NCI-H345 (cell line): Measurements from ENCODE around the gene GLIS2.
"Not testable (repeated sequence)": the region's sequence is repeated elsewhere in the genome, so short reads cannot be mapped to it uniquely, and the experiment has no call there.

Source experiments
- DNase-seq: peaks from one replicate; lab custom pipeline; 2025; lab: John Stamatoyannopoulos, UW

GLIS2 gene

DNA sequence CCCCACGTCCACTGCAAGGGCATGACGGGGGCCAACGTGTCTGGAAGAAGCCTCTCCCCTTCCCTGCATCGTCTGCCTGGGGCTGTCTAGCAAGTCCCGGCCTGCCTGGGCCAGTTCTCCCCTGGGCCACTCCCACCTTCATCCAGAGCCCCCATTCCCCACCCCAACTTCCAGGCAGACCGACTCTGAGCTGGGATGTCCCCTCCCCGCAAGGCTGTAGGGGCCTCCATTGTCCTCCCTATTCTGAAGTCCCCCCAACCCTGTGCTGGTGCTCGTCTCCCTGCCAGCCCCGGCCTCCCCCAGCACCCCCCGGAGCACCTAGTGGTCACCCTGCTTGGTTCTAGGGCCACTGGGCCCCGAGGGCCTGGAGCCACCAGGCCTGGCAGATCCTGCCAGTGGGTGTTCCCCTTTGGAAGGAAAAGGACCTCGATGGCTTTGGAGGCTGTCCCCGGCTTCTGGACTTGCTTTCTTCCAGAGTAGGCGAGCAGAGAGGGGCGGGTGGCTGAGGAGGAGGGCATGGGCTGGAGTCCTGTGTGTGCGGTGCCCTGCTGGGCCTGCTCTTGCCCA, 4.8 kb downstream of the GLIS2 start:
- no peak for DNase-seq

GRCh38 chr16:4321286-4322120, 5.6 kb downstream of the GLIS2 start:
- DNase-seq = no peak

DNA sequence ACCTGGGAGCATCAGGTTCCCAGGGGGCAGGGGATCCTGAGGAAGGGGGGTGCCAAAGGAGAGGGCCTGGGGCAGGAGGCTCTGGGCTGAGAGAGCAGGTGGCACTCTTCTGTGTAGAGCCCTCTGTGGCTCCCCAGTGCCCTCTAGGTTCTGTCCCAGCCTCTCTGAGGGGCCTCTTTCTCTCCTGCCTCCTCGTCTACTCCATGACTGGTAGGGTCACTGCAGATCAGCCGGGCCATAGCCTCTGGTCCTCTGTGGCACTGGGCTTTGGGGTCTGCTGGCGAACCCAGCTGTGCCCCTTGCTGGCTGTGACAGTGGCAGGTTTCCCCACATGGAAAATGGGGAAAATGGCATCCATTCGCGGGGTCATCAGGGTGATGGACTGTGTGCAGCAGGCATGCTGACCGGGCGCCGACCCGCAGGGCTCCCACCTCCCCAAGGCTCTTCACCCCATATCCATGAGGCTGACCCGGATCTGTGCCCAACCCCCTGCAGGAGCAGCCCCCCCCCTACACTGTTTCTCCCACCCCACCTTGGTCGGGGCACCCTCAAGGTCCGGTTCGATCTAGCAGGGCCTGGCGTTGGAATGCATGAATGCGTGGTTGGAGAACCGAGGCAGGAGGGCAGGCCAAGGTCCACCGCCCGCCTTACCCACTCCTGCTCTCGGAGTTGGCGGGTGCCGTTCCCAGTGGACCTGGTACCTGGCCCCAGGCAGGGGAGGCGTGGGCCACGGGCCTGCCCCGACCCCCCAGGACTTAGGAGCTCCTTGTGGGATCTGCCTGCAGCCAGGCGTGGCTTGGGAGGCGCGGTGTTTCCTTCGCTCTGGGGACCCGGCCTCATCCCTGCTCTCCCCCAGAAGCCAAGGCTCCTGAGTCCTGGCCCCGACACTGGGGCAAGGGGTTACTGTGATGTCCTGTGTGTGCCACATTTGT, 6.5 kb downstream of the GLIS2 start:
- DNase-seq = no peak

DNA sequence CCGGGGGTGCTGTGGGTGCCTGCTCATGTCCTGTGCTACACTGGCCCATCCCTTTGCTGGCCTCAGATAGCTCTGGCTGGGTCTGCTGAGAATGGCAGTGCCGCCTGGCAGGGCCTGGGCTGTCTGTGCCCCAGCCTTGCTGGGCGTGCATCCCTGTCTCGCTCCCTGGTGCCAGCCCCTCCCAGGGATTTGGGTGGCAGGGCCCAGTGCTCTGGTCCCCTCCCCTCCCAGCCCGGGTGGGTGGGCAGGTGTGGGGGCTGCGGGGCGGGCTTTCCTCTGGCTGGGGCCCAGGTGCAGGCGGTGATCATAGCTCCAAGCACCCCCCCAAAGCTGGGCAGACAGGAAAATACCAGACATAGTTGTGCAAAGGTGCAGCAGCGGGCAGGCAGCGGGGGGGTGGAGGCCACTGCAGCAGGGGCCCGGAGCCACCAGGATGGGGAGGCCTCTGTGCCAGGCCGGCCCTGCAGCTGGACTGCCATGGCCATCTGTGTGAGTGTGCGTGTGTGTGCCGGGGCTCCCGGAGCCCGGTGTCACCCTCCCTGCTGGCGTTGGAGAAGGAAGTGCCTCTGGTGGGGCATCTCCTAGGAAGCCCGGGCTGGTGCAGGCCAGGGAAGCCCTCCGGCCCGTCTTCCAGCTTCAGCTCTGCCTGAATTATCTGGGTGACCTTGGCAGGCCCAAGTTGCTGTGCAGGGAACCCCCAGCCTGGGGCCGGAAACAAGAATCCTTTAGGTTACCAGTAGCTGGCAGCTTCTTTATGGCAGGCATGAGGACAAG, 7.4 kb downstream of the GLIS2 start:
- no peak for DNase-seq

DNA sequence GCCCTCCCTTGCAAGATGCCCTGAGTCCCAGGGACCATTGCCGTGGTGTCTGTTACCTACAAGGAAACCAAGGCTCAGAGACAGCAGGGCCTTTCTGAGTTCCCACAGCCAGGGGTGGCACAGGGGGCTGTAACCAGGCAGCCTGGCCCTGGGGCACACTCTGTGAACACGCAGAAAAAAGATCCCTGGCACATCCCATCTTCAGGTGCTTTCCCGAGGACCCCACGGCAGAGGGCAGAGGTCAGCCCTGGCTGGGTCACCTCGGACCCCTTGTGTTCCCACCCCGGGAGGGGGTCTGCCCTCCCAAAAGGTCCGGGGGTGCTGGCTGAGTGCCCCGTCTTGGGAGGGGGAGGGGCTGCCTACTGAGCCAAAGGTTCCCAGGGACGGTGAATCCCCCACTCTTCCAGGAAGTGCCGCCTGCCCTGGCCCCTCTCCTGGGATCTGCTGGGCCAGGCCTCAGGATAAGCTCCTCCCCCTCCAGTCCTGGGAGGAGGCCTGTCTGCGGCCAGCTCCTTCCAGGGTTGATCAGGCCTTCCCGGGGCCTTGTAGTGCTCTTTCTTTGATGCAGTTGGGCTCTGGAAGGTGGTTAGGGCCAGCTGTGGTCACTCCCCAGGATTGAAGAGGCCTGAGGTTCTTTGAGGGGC, 8.1 kb downstream of the GLIS2 start:
- DNase-seq = no peak

DNA sequence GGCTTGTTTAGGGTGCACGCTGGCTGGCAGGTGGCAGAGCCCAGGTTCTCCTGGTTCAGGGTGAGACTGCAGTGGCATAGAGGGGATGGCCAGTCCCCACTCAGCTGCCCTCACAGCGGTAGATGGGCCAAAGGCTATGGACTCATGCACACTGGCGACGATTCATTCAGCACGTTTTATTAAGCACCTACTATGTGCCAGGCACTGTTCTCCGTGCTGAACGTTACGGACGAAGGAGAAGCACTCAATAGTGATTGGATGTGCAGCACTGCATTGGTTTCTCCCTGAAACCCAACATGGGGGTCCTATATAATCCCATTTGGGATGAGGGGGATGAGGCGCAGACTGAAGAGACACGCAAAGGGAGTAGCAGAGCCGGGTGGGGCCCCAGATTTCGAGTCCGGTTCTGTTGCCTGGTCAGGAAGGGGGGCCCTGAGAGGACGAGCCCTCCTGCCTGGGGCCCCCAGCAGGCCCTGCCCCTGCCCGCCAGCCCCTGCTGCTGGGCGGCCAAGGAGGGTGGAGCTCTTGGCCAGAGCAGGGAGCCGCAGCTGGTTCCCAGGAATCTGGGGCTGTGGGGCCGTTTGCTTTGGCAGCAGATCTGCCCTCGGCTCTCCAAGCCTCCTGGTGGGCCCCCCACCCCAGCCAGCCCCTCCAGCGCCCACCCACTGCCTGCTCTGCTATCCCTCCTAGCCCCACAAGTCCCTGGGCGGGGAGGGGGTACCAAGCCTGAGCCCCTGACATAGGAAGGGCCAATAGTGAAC, 8.8 kb downstream of the GLIS2 start:
- DNase-seq = no peak

DNA sequence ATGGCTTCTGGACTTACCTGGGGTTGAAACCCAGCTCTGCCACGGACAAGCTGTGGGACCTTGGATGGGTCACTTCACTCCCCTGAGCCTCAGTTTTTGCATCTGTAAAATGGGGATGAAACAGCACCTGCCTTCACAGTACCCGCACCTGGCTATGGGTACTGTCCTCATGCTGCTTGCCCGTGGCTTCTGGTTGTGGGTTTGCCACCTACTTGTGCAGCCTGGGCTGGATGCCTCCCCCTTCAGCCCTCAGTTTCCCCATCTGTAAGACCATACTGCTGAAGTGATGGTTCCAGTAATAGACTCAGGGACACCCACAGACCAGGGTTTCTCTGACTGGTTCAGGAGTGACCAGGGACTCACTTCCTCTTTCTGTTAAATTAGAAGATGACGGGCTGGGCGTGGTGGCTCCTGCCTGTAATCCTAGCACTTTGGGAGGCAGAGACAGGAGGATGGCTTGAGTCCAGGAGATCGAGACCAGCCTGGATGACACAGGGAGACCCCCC, 9.4 kb downstream of the GLIS2 start:
- no peak for DNase-seq

DNA sequence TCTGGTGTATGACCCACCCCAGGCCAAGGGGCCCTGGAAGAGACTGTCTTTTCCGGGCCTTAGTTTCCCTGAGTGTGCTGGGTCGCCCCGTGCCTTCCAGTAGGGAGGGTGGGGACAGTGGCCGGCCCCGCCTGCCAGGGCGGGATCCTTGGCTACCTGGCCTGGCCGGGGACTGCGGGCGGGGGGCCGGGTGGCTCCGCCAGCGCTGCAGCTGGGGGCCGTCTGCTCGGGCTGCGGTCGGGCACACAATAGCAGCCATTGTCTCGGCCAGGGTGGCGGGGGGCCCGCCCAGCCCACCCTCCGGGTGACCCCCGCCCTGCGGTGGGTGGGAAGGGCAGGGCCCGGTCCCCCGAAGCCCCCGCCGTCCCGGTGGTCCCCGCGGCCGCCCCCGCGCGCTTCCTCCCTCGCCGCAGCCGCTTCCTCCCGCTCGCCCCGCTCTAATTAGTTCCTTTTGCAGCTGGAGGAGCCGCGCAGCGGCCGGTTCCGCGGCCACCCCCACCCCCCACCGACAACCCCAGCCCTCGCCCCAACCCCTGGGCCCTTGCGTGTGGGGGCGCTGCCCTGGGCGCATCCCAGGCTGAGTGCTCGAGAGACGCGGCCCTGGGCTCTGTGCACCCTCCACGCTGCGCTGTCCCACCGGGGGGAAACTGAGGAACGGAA, 11.6 kb downstream of the GLIS2 start:
- DNase-seq = no peak

DNA sequence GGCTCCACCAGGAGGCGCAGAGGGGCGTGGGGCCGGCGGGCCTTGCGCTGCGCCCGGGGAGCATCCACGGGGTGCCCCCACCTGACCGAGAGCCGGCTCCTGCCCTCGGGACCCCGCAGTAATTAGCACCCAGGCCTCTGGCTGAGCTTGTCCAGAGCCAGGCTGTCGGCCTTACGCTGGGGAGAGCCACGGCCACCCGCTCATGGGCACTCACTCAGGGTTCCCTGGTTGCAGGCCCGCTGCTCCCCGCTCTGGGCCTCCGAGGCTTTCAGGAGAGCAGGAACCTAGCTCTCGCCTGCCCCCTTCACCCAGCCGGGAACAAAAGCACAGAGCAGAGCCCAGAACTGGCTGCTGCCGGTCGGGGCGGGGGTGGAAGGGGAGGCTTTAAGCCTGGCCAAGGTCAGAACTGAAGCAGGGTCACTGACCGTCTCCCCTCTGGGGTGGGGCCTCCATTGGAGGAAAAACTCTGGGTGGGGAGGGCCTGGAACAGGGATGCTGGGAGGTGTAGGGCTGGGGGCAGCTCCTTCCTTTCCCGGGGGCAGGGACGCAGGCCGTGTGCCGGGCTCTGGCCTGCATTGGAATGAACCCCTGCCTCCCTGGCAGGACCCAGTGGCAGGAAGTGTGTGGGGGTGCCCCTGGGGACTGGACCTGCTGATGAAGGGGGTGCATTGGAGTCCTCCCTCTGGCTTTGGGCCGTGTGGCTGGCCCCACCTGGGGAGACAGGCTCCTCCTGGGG, 12.3 kb downstream of the GLIS2 start:
- no peak for DNase-seq

- no peak for DNase-seq
Observed at GRCh38 chr16:4328782-4329775, 13.2 kb downstream of the GLIS2 start.

- DNase-seq = peak; percentile 26
Observed at GRCh38 chr16:4330277-4330874, 14.5 kb downstream of the GLIS2 start.

- DNase-seq = no peak
Observed at GRCh38 chr16:4332083-4332482, 16.2 kb downstream of the GLIS2 start.

DNA sequence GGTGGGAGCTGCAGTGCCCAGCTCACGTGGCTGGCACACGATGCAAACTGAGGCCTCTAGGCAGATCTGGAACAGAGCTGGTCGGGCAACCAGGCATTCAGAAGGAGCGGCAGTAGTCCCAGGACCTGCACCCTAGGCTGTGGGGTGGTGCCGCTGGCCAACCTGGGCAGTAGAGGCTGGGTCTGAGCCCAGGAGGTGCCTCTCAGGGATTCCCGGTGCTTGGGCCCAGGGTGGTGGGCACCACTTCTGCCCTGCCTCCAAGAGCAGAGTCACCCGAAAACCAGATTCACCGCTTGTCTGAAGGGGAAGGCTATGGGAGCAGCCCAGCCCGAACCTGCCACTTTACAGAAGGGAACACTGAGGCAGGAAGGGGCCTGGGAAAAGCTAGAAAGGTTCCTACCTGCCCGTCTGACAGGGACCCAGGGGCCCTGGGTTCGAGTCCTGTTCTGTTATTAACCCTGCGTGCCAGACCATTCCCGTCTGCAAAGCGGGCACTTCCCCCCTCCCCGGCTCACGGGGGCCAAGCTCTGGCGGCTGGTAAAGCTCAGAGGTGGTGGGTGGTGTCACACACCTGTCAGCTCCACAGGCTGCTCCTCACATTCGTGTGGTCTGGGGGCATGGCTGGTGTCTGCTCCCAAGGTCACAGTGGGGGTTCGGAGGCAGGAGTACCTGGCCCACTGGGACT, 16.9 kb downstream of the GLIS2 start:
- DNase-seq = no peak

- DNase-seq = no peak
Observed at GRCh38 chr16:4333308-4333638, 17.4 kb downstream of the GLIS2 start.

GRCh38 chr16:4333714-4334113, 17.8 kb downstream of the GLIS2 start:
- DNase-seq = not testable (repeated sequence)

DNA sequence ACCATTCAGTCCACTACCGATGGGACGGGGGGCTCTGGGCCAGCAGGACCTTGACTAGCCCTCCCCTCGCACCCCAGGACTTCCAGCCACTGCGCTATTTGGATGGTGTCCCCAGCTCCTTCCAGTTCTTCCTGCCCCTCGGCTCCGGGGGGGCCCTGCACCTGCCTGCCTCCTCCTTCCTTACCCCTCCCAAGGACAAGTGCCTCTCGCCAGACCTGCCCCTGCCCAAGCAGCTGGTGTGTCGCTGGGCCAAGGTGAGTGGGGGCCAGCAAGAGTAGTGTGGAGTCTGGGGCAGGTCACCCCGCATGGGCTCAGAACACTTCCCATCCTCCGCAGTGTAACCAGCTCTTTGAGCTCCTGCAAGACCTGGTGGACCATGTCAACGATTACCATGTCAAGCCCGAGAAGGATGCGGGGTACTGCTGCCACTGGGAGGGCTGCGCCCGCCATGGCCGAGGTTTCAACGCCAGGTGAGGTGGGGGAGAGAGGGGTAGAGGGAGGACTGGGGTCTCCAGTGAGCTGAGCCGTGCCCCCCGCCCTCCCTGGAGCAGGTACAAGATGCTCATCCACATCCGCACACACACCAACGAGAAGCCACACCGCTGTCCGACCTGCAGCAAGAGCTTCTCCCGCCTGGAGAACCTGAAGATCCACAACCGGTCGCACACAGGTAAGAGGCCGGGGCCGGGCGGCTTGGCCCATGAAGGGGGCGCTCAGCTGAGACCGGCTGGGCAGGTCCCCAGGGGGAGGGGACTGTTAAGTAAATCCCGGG, 19.0 kb downstream of the GLIS2 start:
- no peak for DNase-seq
